Cardiac muscle cell (in vitro differentiated cells and primary cell): Measurements from ENCODE around the gene PDE10A. TPM values are rescaled to one million over a fixed set of nuclear protein-coding genes. Genes with fewer than 3 reads are reported as not detected.

ENCODE experiments used
- DNase-seq, 2 donors: peaks; one replicate each; pipeline versions ENCODE4 v3.0.0 to v3.0.0-alpha.2; 2010 to 2017; ENCODE audit warnings: low read depth in 1 of 2, low spot score in 1 of 2
- H3K27ac ChIP-seq: fragments of 200-600 bp; sonication (generic); 2 replicates; pipeline ENCODE4 v1.5.1; 2016
- H3K27me3 ChIP-seq: fragments of 200-600 bp; sonication (generic); 2 replicates; pipeline ENCODE4 v1.6.0; 2016; ENCODE audit warnings: control low read depth
- H3K36me3 ChIP-seq: fragments of 200-600 bp; sonication (generic); 2 replicates; pipeline ENCODE4 v1.5.1; 2016; ENCODE audit warnings: control low read depth
- H3K4me1 ChIP-seq: fragments of 200-600 bp; sonication (generic); 2 replicates; pipeline ENCODE4 v1.8.1; 2017; ENCODE audit warnings: low read depth, mild to moderate bottlenecking, mixed run types
- H3K4me3 ChIP-seq: fragments of 200-600 bp; sonication (generic); 2 replicates; pipeline ENCODE4 v1.5.1; 2016; ENCODE audit warnings: mild to moderate bottlenecking
- H3K9me3 ChIP-seq: fragments of 200-600 bp; sonication (generic); 2 replicates; pipeline ENCODE4 v1.5.1; 2017; ENCODE audit warnings: low read depth, mild to moderate bottlenecking, control low read depth
- polyA plus RNA-seq: library from polyadenylated mRNA; unstranded; fragments of >200 nt; fragmentation: Nextera tagmentation; extraction: Ambion mirVana; gene quantifications from 2 replicates; pipeline ENCODE4 v1.2.1, GENCODE V29; 2016
- total RNA-seq: library from RNA; depleted of rRNA; stranded (reverse); fragments of >200 nt; gene quantifications from 2 replicates; pipeline ENCODE4 v1.2.3, GENCODE V29; 2016
- TF ChIP-seq, protein P1 (sequence below): IDR thresholded peaks from 2 replicates; pipeline ENCODE4 v1.5.1; 2012; ENCODE audit warnings: low read depth, mild to moderate bottlenecking, low read length

Gene PDE10A
- total and polyA plus RNA-seq, 2 experiments from 2014 or later = 0.82 to 5.4 TPM

DNA sequence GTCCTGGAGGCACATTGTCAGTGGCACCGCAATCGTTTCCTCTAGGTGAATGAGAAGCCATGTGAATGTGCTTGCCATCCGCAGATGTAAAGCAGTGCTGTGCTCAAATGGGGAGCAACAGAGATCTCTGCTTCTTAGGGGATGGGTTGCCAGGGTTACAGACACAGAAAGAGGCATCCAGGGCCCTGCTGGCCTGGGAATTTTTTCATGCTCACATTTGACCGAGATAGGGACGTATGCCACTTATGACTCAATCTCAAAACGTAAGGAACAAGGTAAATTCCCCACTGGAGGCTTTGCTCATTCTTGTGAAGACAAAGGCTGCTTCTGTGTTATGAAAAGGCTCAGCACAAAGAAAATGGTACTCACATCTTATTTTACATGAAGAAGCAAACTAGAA is 364.6 kb downstream of the PDE10A start:
- Histone ChIP-seq H3K27ac (no peak overlapping the region), H3K27me3 (no peaks in the 10 kb centered on the region), H3K9me3 (no peaks in the 10 kb centered on the region), H3K4me1 (no peaks in the 10 kb centered on the region), H3K4me3 (no peak overlapping the region), H3K36me3 (no peaks in the 10 kb centered on the region)
- DNase-seq = no peak
- TF ChIP-seq, protein P1, sequence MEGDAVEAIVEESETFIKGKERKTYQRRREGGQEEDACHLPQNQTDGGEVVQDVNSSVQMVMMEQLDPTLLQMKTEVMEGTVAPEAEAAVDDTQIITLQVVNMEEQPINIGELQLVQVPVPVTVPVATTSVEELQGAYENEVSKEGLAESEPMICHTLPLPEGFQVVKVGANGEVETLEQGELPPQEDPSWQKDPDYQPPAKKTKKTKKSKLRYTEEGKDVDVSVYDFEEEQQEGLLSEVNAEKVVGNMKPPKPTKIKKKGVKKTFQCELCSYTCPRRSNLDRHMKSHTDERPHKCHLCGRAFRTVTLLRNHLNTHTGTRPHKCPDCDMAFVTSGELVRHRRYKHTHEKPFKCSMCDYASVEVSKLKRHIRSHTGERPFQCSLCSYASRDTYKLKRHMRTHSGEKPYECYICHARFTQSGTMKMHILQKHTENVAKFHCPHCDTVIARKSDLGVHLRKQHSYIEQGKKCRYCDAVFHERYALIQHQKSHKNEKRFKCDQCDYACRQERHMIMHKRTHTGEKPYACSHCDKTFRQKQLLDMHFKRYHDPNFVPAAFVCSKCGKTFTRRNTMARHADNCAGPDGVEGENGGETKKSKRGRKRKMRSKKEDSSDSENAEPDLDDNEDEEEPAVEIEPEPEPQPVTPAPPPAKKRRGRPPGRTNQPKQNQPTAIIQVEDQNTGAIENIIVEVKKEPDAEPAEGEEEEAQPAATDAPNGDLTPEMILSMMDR = no peak

DNA sequence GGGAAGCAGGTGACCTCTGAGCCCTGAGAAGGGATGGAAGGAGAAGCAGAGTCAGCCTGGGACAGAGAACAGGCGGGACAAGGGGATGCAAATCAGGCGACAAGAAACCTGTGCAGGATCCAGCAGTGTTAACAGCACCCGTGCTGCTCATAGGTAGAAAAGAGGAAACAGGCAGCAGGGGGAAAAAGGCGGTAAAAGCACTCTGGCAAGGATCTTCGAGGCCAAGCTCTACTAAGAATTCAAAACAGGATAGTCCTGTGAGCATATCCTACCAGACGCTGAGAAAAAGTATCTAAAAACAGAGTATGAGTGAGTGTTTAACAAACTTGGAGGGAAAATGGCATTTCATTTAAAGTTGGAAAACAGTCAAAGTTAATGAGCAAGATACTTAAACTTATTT is 370.4 kb downstream of the PDE10A start:
- no peaks in the 10 kb centered on the region for H3K36me3 ChIP-seq
- H3K4me1 ChIP-seq = no peaks in the 10 kb centered on the region
- no peaks in the 10 kb centered on the region for H3K27me3 ChIP-seq
- H3K27ac ChIP-seq = no peak overlapping the region
- no peaks in the 10 kb centered on the region for H3K9me3 ChIP-seq
- H3K4me3 ChIP-seq = no peak overlapping the region
- DNase-seq = no peak
- TF ChIP-seq, protein P1 = no peak
